Mesendoderm (in vitro differentiated cells): ENCODE data around the gene FKBP10.

Experiments
- DNase-seq: peaks from one replicate; pipeline ENCODE4 v3.0.0; 2013
- H2AK5ac ChIP-seq: 2 replicates; pipeline ENCODE4 v1.6.1; 2013; ENCODE audit warnings: low read length, inconsistent platforms
- H2BK120ac ChIP-seq: 2 replicates; pipeline ENCODE4 v1.6.1; 2013; ENCODE audit warnings: low read depth, mild to moderate bottlenecking, low read length, moderate library complexity, mixed read lengths
- H2BK15ac ChIP-seq: replicated peaks from 2 replicates; pipeline ENCODE4 v1.6.1; 2013; ENCODE audit warnings: low read depth, mild to moderate bottlenecking, moderate library complexity
- H2BK5ac ChIP-seq: 2 replicates; pipeline ENCODE4 v1.6.1; 2013; ENCODE audit warnings: low read length, inconsistent platforms
- H3K18ac ChIP-seq: 2 replicates; pipeline ENCODE4 v1.6.1; 2013; ENCODE audit warnings: mild to moderate bottlenecking, low read length, mixed read lengths
- H3K23ac ChIP-seq: one replicate; pipeline ENCODE4 v1.6.1; 2013; ENCODE audit warnings: low read length
- H3K27ac ChIP-seq: 2 replicates; pipeline ENCODE4 v1.5.1; 2013; ENCODE audit warnings: low read depth, mild to moderate bottlenecking, inconsistent platforms, low read length, moderate library complexity
- H3K27me3 ChIP-seq: 2 replicates; pipeline ENCODE4 v1.6.1; 2013; ENCODE audit warnings: low read length, control low read depth, mild to moderate bottlenecking, inconsistent platforms; ENCODE audit not compliant: insufficient read depth, poor library complexity
- H3K36me3 ChIP-seq: 2 replicates; pipeline ENCODE4 v1.6.1; 2013; ENCODE audit warnings: low read length, inconsistent platforms; ENCODE audit not compliant: control insufficient read depth, insufficient read depth
- H3K4ac ChIP-seq: one replicate; pipeline ENCODE4 v1.6.1; 2013; ENCODE audit warnings: low read depth, mild to moderate bottlenecking, low read length, moderate library complexity
- H3K4me1 ChIP-seq: 2 replicates; pipeline ENCODE4 v1.6.1; 2013; ENCODE audit warnings: low read depth, low read length, inconsistent platforms; ENCODE audit not compliant: control insufficient read depth
- H3K4me2 ChIP-seq: 2 replicates; pipeline ENCODE4 v1.6.1; 2013; ENCODE audit warnings: low read length
- H3K4me3 ChIP-seq: 2 replicates; pipeline ENCODE4 v1.5.1; 2013; ENCODE audit warnings: mild to moderate bottlenecking, low read length
- H3K56ac ChIP-seq: one replicate; pipeline ENCODE4 v1.6.1; 2013; ENCODE audit warnings: low read length
- H3K79me1 ChIP-seq: 2 replicates; pipeline ENCODE4 v1.6.1; 2013; ENCODE audit warnings: low read length, inconsistent platforms
- H3K79me2 ChIP-seq: 2 replicates; pipeline ENCODE4 v1.6.1; 2013; ENCODE audit warnings: mild to moderate bottlenecking, low read length; ENCODE audit not compliant: control insufficient read depth, insufficient read depth
- H3K9ac ChIP-seq: 2 replicates; pipeline ENCODE4 v1.6.1; 2013; ENCODE audit warnings: low read length, inconsistent platforms
- H4K5ac ChIP-seq: one replicate; pipeline ENCODE4 v1.6.1; 2013; ENCODE audit warnings: low read length
- H4K8ac ChIP-seq: one replicate; pipeline ENCODE4 v1.6.1; 2013; ENCODE audit warnings: low read depth, mild to moderate bottlenecking, control low read depth, low read length, moderate library complexity
- WGBS: extraction: QIAGEN DNeasy Blood & Tissue Kit; methylation state at CpG from one replicate; pipeline ENCODE4 v1.1.7; 2013; ENCODE audit warnings: low lambda C conversion rate, missing lambda C conversion rate; ENCODE audit not compliant: insufficient coverage; ENCODE audit errors: extremely low coverage; 5-methylcytosine and 5-hydroxymethylcytosine counted together

The FKBP10 gene

DNA sequence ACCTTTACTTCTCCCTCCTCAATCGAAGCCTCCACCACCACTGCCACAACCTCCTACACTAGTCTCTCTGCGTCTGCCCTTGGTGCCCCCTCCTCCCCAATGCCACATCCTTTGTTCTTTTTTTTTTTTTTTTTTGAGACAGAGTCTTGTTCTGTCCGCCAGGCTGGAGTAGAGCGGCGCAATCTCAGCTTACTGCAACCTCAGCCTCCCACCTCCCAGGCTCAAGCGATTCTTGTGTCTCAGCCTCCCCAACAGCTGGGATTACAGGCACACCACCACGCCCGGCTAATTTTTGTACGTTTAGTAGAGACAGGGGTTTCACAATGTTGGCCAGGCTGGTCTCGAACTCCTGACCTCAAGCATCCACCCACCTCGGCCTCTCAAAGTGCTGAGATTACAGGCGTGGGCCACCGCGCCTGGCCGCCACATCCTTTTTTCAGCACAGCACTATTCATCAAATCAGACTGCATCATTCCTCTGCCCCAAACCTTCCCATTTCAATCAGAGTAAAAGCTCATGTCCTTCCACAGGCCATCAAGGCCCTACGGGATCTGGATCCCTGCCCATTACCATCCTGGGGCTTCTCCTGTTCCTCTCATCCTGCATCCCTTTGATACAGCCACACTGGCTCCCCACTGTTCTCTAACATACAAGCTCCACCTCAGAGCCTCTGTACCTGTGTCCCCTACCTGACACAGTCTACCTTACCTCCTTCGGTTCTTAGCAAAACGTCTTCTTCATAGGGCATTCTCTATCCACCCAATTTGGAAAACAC, 50.5 kb downstream of the FKBP10 start:
- Histone ChIP-seq H2AK5ac (no peak overlapping the region), H3K9ac (peak overlapping the region; percentile 96), H3K4me2 (peak overlapping the region; percentile 1), H3K79me1 (peaks cover 23% of the 10 kb centered on the region), H3K56ac (peak overlapping the region; percentile 96), H3K23ac (no peak overlapping the region), H3K4me3 (no peak overlapping the region), H3K79me2 (peaks cover 39% of the 10 kb centered on the region), H2BK15ac (no peak overlapping the region), H3K36me3 (peaks cover 2% of the 10 kb centered on the region), H4K5ac (no peak overlapping the region), H3K18ac (no peak overlapping the region), H3K4ac (no peak overlapping the region), H3K27ac (no peak overlapping the region), H2BK120ac (no peak overlapping the region), H2BK5ac (no peak overlapping the region), H3K4me1 (peaks cover 11% of the 10 kb centered on the region), H3K27me3 (no peaks in the 10 kb centered on the region), H4K8ac (no peak overlapping the region)
- DNase-seq = no peak
- WGBS = no CpG with 5 or more reads among the region's 18 CpGs

DNA sequence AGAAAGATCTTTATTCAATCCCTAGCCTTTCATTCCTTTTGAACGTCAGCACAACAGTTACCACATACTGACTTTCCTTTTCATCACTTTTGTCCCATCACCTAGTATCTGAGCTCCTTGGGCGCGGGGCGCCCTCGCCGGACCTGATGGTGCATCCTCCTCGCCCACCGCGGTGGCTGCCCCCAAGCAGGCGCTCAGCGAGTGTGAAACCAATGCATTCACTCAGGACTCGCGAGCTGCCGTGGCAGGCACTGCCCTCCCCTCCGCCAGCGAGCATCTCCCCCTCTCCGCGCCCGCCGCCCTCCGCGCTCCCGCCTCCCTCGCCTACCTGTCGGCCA, 51.7 kb downstream of the FKBP10 start:
- H3K18ac ChIP-seq = no peak overlapping the region

DNA sequence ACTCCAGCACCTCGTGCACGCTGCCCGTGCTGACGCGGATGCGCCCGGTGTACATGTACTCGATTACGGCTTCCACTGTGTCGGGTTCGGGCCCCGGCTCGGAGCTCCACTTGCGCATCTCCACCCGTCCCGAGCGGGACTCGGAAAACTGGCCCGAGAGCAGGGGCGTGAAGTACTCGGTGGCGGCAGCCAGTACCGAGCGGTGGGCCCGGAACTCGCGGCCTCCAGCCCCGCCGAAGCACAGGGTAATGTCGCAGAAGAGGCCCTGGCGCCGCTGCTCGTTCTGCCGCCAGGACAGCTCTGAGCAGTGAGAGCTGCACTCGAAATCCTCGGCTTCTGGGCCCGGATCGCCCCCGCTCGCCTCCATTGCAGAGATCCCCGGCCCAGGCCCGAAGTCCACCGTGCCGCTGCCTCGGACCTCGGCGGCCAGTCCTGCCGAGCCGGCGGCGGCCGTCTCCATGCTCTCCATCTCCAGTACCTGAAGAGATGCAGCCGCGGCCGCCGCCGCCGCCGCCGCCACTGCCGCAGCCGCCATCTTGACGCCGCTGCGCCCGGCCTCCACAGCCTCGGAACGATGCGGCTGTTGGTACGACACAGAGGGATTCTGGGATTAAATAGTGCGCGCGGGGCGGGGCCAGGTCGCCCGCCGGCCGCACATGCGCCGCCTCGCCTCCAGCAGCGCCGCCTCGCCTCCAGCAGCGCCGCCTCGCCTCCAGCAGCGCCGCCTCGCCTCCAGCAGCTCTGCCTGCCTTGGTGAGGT, 52.2 kb downstream of the FKBP10 start, which contains the start of gene KLHL11:
Gene KLHL11 (minus strand): TSS at position 588 of the 760 bp plus-strand sequence. CDS start 53 bp downstream, at position 535.
- DNase-seq = peak; percentile 97
- Histone ChIP-seq H3K23ac (no peak within 1 kb of the TSS), H4K8ac (no peak within 1 kb of the TSS), H4K5ac (no peak within 1 kb of the TSS), H3K27ac (peak within 1 kb of the TSS; percentile 76), H2BK5ac (no peak within 1 kb of the TSS), H3K18ac (peak within 1 kb of the TSS; percentile 43), H3K56ac (peak within 1 kb of the TSS; percentile 96), H2BK120ac (no peak within 1 kb of the TSS), H2AK5ac (no peak within 1 kb of the TSS), H3K79me2 (peaks cover 32% of the 10 kb centered on the region), H3K4me3 (peak within 1 kb of the TSS; percentile 79), H3K9ac (peak within 1 kb of the TSS; percentile 96), H3K4ac (no peak within 1 kb of the TSS), H2BK15ac (no peak within 1 kb of the TSS), H3K4me2 (peak within 1 kb of the TSS; percentile 80), H3K36me3 (peaks cover 8% of the 10 kb centered on the region), H3K27me3 (no peaks in the 10 kb centered on the region), H3K79me1 (peaks cover 22% of the 10 kb centered on the region), H3K4me1 (peaks cover 11% of the 10 kb centered on the region)
- no CpG with 5 or more reads among the region's 90 CpGs for WGBS

More for the DNA sequence above, 51.7 kb downstream of the FKBP10 start:
- no CpG with 5 or more reads among the region's 25 CpGs for WGBS
- DNase-seq = no peak
- Histone ChIP-seq H2BK5ac (no peak overlapping the region), H4K8ac (no peak overlapping the region), H3K23ac (no peak overlapping the region), H3K9ac (peak overlapping the region; percentile 96), H3K4me1 (peaks cover 11% of the 10 kb centered on the region), H3K27ac (no peak overlapping the region), H3K4ac (no peak overlapping the region), H3K56ac (peak overlapping the region; percentile 96), H3K79me2 (peaks cover 34% of the 10 kb centered on the region), H2BK120ac (no peak overlapping the region), H2BK15ac (no peak overlapping the region), H4K5ac (no peak overlapping the region), H3K4me3 (peak overlapping the region; percentile 79), H3K4me2 (peak overlapping the region; percentile 80), H3K27me3 (no peaks in the 10 kb centered on the region), H2AK5ac (no peak overlapping the region), H3K79me1 (peaks cover 23% of the 10 kb centered on the region), H3K36me3 (peaks cover 5% of the 10 kb centered on the region)

DNA sequence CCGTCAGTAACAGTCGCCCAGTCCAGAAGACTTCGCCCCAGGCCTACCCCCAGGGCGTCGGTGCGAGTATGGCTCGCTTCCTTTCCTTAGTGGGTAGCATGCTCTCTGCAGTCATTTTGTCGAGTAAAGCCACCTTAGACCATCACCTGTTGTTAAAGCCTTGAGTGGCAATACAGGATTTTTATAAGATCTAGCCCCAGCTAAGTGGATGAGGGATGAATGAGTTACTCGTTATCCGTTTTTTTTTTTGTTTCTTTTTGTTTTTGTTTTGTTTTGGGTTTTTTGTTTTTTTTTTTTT, 52.7 kb downstream of the FKBP10 start:
- no peak for DNase-seq
- H2BK120ac ChIP-seq = no peak overlapping the region
- no peak overlapping the region for H3K4me3 ChIP-seq
- no peak overlapping the region for H4K5ac ChIP-seq
- H3K79me1 ChIP-seq = peaks cover 22% of the 10 kb centered on the region
- no peaks in the 10 kb centered on the region for H3K27me3 ChIP-seq
- peaks cover 11% of the 10 kb centered on the region for H3K4me1 ChIP-seq
- no peak overlapping the region for H3K18ac ChIP-seq
- no CpG with 5 or more reads among the region's 10 CpGs for WGBS
- H3K23ac ChIP-seq = no peak overlapping the region
- no peak overlapping the region for H2AK5ac ChIP-seq
- peaks cover 29% of the 10 kb centered on the region for H3K79me2 ChIP-seq
- H3K56ac ChIP-seq = peak overlapping the region; percentile 78
- no peak overlapping the region for H4K8ac ChIP-seq
- no peak overlapping the region for H2BK15ac ChIP-seq
- peaks cover 9% of the 10 kb centered on the region for H3K36me3 ChIP-seq
- H3K27ac ChIP-seq = no peak overlapping the region
- H3K4ac ChIP-seq = no peak overlapping the region
- no peak overlapping the region for H2BK5ac ChIP-seq
- peak overlapping the region; percentile 61 for H3K4me2 ChIP-seq
- H3K9ac ChIP-seq = peak overlapping the region; percentile 67

DNA sequence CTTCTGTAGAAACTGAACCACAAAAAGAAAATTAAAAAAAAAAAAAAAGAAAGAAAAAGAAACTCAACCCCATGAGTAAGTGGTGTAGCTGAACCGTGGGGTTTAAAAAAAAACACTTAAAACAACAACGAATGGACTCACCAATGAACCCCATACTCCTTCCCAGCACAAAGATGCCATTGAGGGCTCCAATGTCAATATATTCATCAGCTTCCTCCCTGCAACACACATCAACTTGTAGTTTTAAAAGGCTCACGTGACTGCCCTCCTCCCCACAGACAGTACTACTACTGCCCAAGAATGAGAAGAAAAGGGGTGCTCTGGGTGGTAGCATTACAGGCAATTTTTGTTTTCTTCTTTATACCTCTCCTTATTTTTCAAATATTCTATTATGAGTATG, 55.8 kb downstream of the FKBP10 start:
- no peak for DNase-seq
- Histone ChIP-seq H3K56ac (no peak overlapping the region), H3K79me1 (peaks cover 10% of the 10 kb centered on the region), H2BK120ac (no peak overlapping the region), H4K8ac (no peak overlapping the region), H2AK5ac (no peak overlapping the region), H3K4ac (no peak overlapping the region), H3K9ac (no peak overlapping the region), H2BK15ac (no peak overlapping the region), H3K36me3 (peaks cover 25% of the 10 kb centered on the region), H3K4me2 (no peak overlapping the region), H3K18ac (no peak overlapping the region), H3K27me3 (no peaks in the 10 kb centered on the region), H4K5ac (no peak overlapping the region), H3K23ac (no peak overlapping the region), H3K4me1 (peaks cover 7% of the 10 kb centered on the region), H3K79me2 (peaks cover 12% of the 10 kb centered on the region), H3K27ac (no peak overlapping the region), H2BK5ac (no peak overlapping the region), H3K4me3 (no peak overlapping the region)
- WGBS = no CpG with 5 or more reads among the region's 3 CpGs
